ENCODE results near the gene RHD. TPM values are rescaled to one million over a fixed set of nuclear protein-coding genes. Genes with fewer than 3 reads are reported as not detected.
"Not testable (repeated sequence)": the region's sequence is repeated elsewhere in the genome, so short reads cannot be mapped to it uniquely, and the experiment has no call there.

The RHD gene
- total RNA-seq, 1 donor from 2014 or later: not detected

- intact Hi-C loops (cut with DNase I): no loop called here
- ATAC-seq (ENCODE audit: poor library complexity): no peak
- no peak for DNase-seq
Observed at GRCh38 chr1:25253911-25254310, 18.4 kb upstream of the RHD start.

GRCh38 chr1:25255706-25256577 lies 16.4 kb upstream of the RHD start:
- ATAC-seq (ENCODE audit: poor library complexity): no peak
- no peak for DNase-seq
- intact Hi-C loops (cut with DNase I): no loop called here

- intact Hi-C loops (cut with DNase I): no loop called here
- DNase-seq (no peak), ATAC-seq (ENCODE audit: poor library complexity) (no peak)
Observed at GRCh38 chr1:25256578-25256965, 15.7 kb upstream of the RHD start.

GRCh38 chr1:25257196-25257595 lies 15.1 kb upstream of the RHD start:
- DNase-seq (no peak), ATAC-seq (ENCODE audit: poor library complexity) (no peak)
- intact Hi-C loops (cut with DNase I): no loop called here

GRCh38 chr1:25259813-25260212 lies 12.5 kb upstream of the RHD start:
- intact Hi-C loops (cut with DNase I); ATAC-seq (ENCODE audit: poor library complexity); DNase-seq: not testable (repeated sequence)

GRCh38 chr1:25260336-25260735 lies 12.0 kb upstream of the RHD start:
- intact Hi-C loops (cut with DNase I); DNase-seq; ATAC-seq (ENCODE audit: poor library complexity): not testable (repeated sequence)

- DNase-seq (peak; percentile 44), ATAC-seq (ENCODE audit: poor library complexity) (peak; percentile 82)
- intact Hi-C loops (cut with DNase I): not testable (repeated sequence)
Observed at GRCh38 chr1:25266554-25267287, 5.6 kb upstream of the RHD start.

- ATAC-seq (ENCODE audit: poor library complexity): peak; percentile 99
- peak; percentile 85 for DNase-seq
- intact Hi-C loops (cut with DNase I): not testable (repeated sequence)
Observed at GRCh38 chr1:25267288-25268142, 4.8 kb upstream of the RHD start.

GRCh38 chr1:25268143-25268760 lies 4.1 kb upstream of the RHD start:
- intact Hi-C loops (cut with DNase I); ATAC-seq (ENCODE audit: poor library complexity); DNase-seq: not testable (repeated sequence)

GRCh38 chr1:25275648-25276047 lies 3.3 kb downstream of the RHD start:
- ATAC-seq (ENCODE audit: poor library complexity); DNase-seq; intact Hi-C loops (cut with DNase I): not testable (repeated sequence)

- ATAC-seq (ENCODE audit: poor library complexity); intact Hi-C loops (cut with DNase I); DNase-seq: not testable (repeated sequence)
Observed at GRCh38 chr1:25277295-25277694, 5.0 kb downstream of the RHD start.

GRCh38 chr1:25278358-25278757 lies 6.0 kb downstream of the RHD start:
- ATAC-seq (ENCODE audit: poor library complexity); intact Hi-C loops (cut with DNase I); DNase-seq: not testable (repeated sequence)

- intact Hi-C loops (cut with DNase I); ATAC-seq (ENCODE audit: poor library complexity); DNase-seq: not testable (repeated sequence)
Observed at GRCh38 chr1:25278790-25279189, 6.5 kb downstream of the RHD start.

- intact Hi-C loops (cut with DNase I); ATAC-seq (ENCODE audit: poor library complexity); DNase-seq: not testable (repeated sequence)
Observed at GRCh38 chr1:25279693-25280111, 7.4 kb downstream of the RHD start.

- DNase-seq; intact Hi-C loops (cut with DNase I); ATAC-seq (ENCODE audit: poor library complexity): not testable (repeated sequence)
Observed at GRCh38 chr1:25285862-25286261, 13.6 kb downstream of the RHD start.

GRCh38 chr1:25287164-25287563 lies 14.9 kb downstream of the RHD start:
- intact Hi-C loops (cut with DNase I); DNase-seq; ATAC-seq (ENCODE audit: poor library complexity): not testable (repeated sequence)

GRCh38 chr1:25288573-25289101 lies 16.3 kb downstream of the RHD start:
- ATAC-seq (ENCODE audit: poor library complexity): not testable (repeated sequence)

GRCh38 chr1:25290043-25290442 lies 17.7 kb downstream of the RHD start:
- DNase-seq; intact Hi-C loops (cut with DNase I): not testable (repeated sequence)
- ATAC-seq (ENCODE audit: poor library complexity): peak; percentile 55

More at GRCh38 chr1:25288573-25289101, 16.3 kb downstream of the RHD start:
- intact Hi-C loops (cut with DNase I); DNase-seq: not testable (repeated sequence)

All from Right ventricle myocardium superior (tissue), 1 donor.